WTC11 (cell line): Measurements from ENCODE around the gene FAM53B. TPM values are rescaled to one million over a fixed set of nuclear protein-coding genes. Genes with fewer than 3 reads are reported as not detected.

Source experiments
- ATAC-seq: fragments of 200-7000 bp; cut with Tn5 transposase; 2 replicates; pipeline ENCODE4 v1.10.0; 2021; ENCODE audit warnings: mild to moderate bottlenecking, moderate library complexity
- CTCF ChIA-PET: fragments of 300-600 bp; sonication (Branson Sonifier 250); formaldehyde crosslinking; loops from one replicate; lab custom pipeline; 2021; ENCODE audit warnings: antibody characterized with exemption; lab: Charles Lee
- POLR2A ChIA-PET: fragments of 350-600 bp; sonication (Branson Sonifier 250); formaldehyde crosslinking; loops from one replicate; lab custom pipeline; 2021; ENCODE audit warnings: antibody characterized with exemption; lab: Charles Lee
- DNase-seq: peaks from one replicate; pipeline ENCODE4 v3.0.0; 2021; ENCODE audit warnings: low spot score
- H3K27ac Mint-ChIP-seq: 2 replicates; pipeline ENCODE4 v1.8.0; 2021; ENCODE audit warnings: mixed read lengths
- H3K27me3 Mint-ChIP-seq: 2 replicates; pipeline ENCODE4 v1.8.0; 2021; ENCODE audit warnings: low read depth, mild to moderate bottlenecking, moderate library complexity, mixed read lengths
- H3K36me3 Mint-ChIP-seq: 2 replicates; pipeline ENCODE4 v1.8.0; 2021; ENCODE audit warnings: mixed read lengths
- H3K4me1 Mint-ChIP-seq: 2 replicates; pipeline ENCODE4 v1.8.0; 2022; ENCODE audit warnings: mixed read lengths
- H3K4me3 Mint-ChIP-seq: 2 replicates; pipeline ENCODE4 v1.8.0; 2021; ENCODE audit warnings: mild to moderate bottlenecking, moderate library complexity, mixed read lengths
- H3K9me3 Mint-ChIP-seq: 2 replicates; pipeline ENCODE4 v1.8.0; 2021; ENCODE audit warnings: mixed read lengths
- ELF4 ChIP-seq: sonication (generic); formaldehyde crosslinking; IDR thresholded peaks from 2 replicates; pipeline ENCODE4 v1.8.1; 2022; ENCODE audit warnings: low read depth, mild to moderate bottlenecking, moderate library complexity, missing genetic modification reagents
- ETV6 ChIP-seq: sonication (generic); formaldehyde crosslinking; IDR thresholded peaks from 2 replicates; pipeline ENCODE4 v1.8.1; 2022; ENCODE audit warnings: mild to moderate bottlenecking, missing genetic modification reagents
- NFE2L1 ChIP-seq: sonication (generic); formaldehyde crosslinking; IDR thresholded peaks from 2 replicates; pipeline ENCODE4 v1.8.1; 2023; ENCODE audit warnings: missing genetic modification reagents
- TP53 ChIP-seq: sonication (generic); formaldehyde crosslinking; IDR thresholded peaks from 2 replicates; pipeline ENCODE4 v1.8.1; 2023; ENCODE audit warnings: mild to moderate bottlenecking, missing genetic modification reagents
- ZNF138 ChIP-seq: sonication (generic); formaldehyde crosslinking; conservative IDR thresholded peaks from 2 replicates; pipeline ENCODE4 v1.8.1; 2022; ENCODE audit warnings: mild to moderate bottlenecking, moderate library complexity, missing genetic modification reagents
- ZNF396 ChIP-seq: fragments of 250-450 bp; sonication (Bioruptor Pico); IDR thresholded peaks from 2 replicates; pipeline ENCODE4 v1.8.0; 2021; ENCODE audit warnings: mild to moderate bottlenecking, moderate library complexity, borderline replicate concordance
- ZNF423 ChIP-seq: fragments of 250-450 bp; sonication (Bioruptor Pico); IDR thresholded peaks from 2 replicates; pipeline ENCODE4 v2.1.2; 2022; ENCODE audit warnings: mild to moderate bottlenecking, moderate library complexity
- total RNA-seq: library from RNA; stranded (reverse); gene quantifications from 3 replicates; pipeline ENCODE4 v1.2.3, GENCODE V29; 2021
- TF ChIP-seq, protein P1 (sequence below): fragments of 250-450 bp; sonication (Bioruptor Pico); IDR thresholded peaks from 2 replicates; pipeline ENCODE4 v1.9.0; 2021; ENCODE audit warnings: mild to moderate bottlenecking
- TF ChIP-seq, protein P2 (sequence below): fragments of 200-600 bp; IDR thresholded peaks from 2 replicates; pipeline ENCODE4 v1.8.0; 2022; ENCODE audit warnings: antibody characterized with exemption
- TF ChIP-seq, protein P3 (sequence below): sonication (generic); formaldehyde crosslinking; conservative IDR thresholded peaks from 2 replicates; pipeline ENCODE4 v1.8.1; 2022; ENCODE audit warnings: mild to moderate bottlenecking, missing genetic modification reagents

The FAM53B gene
- total RNA-seq, 1 experiment from 2014 or later, result 21.3 TPM

DNA sequence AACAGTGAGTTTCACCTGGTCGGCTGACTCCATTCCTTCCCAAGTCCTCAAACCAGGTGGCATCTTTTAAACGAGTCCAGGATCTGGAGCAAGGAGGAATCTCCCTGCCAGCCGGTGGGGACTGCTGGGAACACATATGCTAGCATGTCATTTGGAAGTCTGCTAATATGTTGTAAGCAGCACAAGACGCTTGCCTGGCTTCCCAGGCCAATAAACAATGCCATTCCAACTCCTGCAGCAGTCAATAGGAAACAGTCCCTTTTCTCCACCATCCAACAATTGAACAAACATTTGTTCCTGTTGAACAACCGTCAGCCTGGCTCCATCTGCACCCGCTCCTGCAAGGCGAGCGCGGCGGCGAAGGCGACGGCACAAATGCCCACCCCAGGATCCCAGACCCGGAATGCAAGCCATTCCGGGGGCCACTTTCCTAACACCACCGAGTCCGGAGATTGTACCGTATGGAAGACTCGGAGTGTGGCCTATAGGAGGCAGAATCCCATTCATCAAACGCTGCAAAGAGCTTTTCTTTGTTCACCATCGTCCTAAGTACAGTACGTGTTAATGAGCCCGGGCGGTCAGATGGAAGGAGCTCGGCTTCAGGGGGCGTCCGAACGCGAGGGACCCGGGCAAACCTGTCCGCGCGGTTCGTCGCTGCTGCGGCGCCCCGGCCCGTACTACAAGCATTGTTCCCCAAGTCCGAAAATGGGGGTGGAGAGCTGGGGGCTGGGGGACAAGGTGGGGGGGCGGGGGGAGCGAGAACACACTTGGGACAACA is 1.6 kb downstream of the FAM53B start (continued):
- TF ChIP-seq, protein P1, sequence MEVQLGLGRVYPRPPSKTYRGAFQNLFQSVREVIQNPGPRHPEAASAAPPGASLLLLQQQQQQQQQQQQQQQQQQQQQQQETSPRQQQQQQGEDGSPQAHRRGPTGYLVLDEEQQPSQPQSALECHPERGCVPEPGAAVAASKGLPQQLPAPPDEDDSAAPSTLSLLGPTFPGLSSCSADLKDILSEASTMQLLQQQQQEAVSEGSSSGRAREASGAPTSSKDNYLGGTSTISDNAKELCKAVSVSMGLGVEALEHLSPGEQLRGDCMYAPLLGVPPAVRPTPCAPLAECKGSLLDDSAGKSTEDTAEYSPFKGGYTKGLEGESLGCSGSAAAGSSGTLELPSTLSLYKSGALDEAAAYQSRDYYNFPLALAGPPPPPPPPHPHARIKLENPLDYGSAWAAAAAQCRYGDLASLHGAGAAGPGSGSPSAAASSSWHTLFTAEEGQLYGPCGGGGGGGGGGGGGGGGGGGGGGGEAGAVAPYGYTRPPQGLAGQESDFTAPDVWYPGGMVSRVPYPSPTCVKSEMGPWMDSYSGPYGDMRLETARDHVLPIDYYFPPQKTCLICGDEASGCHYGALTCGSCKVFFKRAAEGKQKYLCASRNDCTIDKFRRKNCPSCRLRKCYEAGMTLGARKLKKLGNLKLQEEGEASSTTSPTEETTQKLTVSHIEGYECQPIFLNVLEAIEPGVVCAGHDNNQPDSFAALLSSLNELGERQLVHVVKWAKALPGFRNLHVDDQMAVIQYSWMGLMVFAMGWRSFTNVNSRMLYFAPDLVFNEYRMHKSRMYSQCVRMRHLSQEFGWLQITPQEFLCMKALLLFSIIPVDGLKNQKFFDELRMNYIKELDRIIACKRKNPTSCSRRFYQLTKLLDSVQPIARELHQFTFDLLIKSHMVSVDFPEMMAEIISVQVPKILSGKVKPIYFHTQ (CRISPR knock-in tag), result no peak
- TF ChIP-seq ETV6 (CRISPR knock-in tag) (0 out of 2 replicates have a peak, but pooled peaks have one; percentile 38), ZNF423 (CRISPR knock-in tag) (no peak)
- TF ChIP-seq, all 79 proteins: peak for 2

DNA sequence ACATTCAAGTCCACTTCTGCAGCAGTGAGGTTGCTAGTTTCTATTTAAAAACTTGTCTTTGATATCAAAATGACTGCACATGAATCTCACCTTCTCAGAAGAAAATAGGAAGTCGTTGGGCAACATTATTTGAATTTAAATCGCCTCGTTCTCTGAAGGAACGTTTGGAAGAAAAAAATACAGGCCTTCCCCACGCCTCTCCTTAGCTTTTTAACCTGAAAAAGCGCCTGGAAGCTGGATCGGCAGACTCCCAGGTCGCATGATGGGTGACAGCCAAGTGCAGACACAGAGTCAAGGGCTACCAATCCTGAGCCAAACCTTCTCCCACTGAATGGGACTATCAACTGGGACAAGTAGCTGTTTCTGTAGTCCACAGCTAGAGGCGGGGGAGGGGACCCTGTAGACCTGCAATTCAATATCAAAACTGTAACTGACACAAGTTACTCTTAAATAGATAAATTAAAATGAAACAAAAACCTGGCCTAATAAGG is 2.2 kb downstream of the FAM53B start:
- H3K27ac Mint-ChIP-seq, result no peak overlapping the region
- H3K27me3 Mint-ChIP-seq, result peaks cover 19% of the 10 kb centered on the region
- peaks cover 68% of the 10 kb centered on the region for H3K4me1 Mint-ChIP-seq

DNA sequence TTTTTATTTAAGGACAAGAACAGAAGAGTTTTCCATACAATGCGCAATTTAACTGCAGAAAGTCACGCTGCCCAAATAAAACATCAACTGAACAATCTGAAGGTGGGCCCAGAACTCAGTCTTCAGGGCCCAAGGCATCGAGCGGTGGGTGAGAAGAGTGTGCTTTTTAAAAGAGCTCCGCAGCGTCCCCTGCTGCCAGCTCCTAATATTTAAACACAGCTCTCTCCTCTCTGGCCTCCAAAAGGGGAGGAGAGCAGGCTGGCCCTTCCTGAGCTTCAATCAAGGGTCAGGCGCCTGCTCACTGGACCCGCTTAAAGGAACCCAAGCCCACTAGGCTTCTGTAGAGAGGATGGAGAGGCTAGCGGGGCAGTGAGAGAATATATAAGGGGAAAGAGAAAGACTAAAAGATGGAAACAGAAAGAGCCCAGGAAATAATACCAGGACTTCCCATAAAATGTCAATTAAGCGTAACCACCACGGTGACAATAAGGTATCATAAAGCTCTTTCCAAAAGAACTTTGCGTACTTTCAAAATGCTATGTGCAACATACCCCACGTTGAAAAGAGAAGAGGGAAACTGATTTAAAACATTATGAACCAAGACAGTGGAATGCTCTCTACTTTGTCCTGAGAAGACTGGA is 2.8 kb downstream of the FAM53B start:
- no peaks in the 10 kb centered on the region for H3K9me3 Mint-ChIP-seq
- H3K27me3 Mint-ChIP-seq, result peaks cover 19% of the 10 kb centered on the region
- no peaks in the 10 kb centered on the region for H3K36me3 Mint-ChIP-seq
- ChIA-PET POLR2A (interaction anchor here (0.8 to 1.2 kb wide), 2 partner anchors 65 to 322 kb away, joined by 3 to 4 read pairs; no protein-coding TSS in a partner anchor), CTCF (interaction anchor here (0.5 to 4.9 kb wide), 68 partner anchors 8 to 1806 kb away, joined by 3 to 57 read pairs (median 6); partner anchors contain the start of genes EEF1AKMT2, LHPP and OAT)
- DNase-seq (peak; percentile 88), ATAC-seq (peak; percentile 62)
- TF ChIP-seq TP53 (CRISPR knock-in tag), result no peak
- TF ChIP-seq, protein P2, sequence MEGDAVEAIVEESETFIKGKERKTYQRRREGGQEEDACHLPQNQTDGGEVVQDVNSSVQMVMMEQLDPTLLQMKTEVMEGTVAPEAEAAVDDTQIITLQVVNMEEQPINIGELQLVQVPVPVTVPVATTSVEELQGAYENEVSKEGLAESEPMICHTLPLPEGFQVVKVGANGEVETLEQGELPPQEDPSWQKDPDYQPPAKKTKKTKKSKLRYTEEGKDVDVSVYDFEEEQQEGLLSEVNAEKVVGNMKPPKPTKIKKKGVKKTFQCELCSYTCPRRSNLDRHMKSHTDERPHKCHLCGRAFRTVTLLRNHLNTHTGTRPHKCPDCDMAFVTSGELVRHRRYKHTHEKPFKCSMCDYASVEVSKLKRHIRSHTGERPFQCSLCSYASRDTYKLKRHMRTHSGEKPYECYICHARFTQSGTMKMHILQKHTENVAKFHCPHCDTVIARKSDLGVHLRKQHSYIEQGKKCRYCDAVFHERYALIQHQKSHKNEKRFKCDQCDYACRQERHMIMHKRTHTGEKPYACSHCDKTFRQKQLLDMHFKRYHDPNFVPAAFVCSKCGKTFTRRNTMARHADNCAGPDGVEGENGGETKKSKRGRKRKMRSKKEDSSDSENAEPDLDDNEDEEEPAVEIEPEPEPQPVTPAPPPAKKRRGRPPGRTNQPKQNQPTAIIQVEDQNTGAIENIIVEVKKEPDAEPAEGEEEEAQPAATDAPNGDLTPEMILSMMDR, result peak; percentile 79
- H3K27ac Mint-ChIP-seq, result no peak overlapping the region
- H3K4me3 Mint-ChIP-seq, result peak overlapping the region; percentile 50
- H3K4me1 Mint-ChIP-seq, result peaks cover 73% of the 10 kb centered on the region

More for the DNA sequence above, 2.2 kb downstream of the FAM53B start:
- H3K9me3 Mint-ChIP-seq, result no peaks in the 10 kb centered on the region
- H3K36me3 Mint-ChIP-seq, result no peaks in the 10 kb centered on the region
- peak overlapping the region; percentile 92 for H3K4me3 Mint-ChIP-seq
- DNase-seq (no peak), ATAC-seq (no peak)
- ChIA-PET POLR2A (interaction anchor here (1.2 kb wide), 1 partner anchor 66 kb away, joined by 4 read pairs; no protein-coding TSS in a partner anchor), CTCF (interaction anchor here (0.7 to 4.9 kb wide), 66 partner anchors 8 to 780 kb away, joined by 3 to 57 read pairs (median 6); partner anchors contain the start of genes EEF1AKMT2 and LHPP)
- no peak for TF ChIP-seq ZNF396
- TF ChIP-seq NFE2L1 (CRISPR knock-in tag), result no peak
- TF ChIP-seq, protein P3, sequence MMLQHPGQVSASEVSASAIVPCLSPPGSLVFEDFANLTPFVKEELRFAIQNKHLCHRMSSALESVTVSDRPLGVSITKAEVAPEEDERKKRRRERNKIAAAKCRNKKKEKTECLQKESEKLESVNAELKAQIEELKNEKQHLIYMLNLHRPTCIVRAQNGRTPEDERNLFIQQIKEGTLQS (CRISPR knock-in tag), result no peak
- TF ChIP-seq ZNF423 (CRISPR knock-in tag), result no peak
- TF ChIP-seq ELF4 (CRISPR knock-in tag), result no peak
- no peak for TF ChIP-seq ZNF138 (CRISPR knock-in tag)
